GM12878 (cell line): Measurements from ENCODE around the gene VSIG8. TPM values are rescaled to one million over a fixed set of nuclear protein-coding genes. Genes with fewer than 3 reads are reported as not detected.

Experiments
- ATAC-seq: fragments of 200-7000 bp; cut with Tn5 transposase; 3 replicates; pipeline ENCODE4 v1.9.1; 2020; ENCODE audit warnings: mild to moderate bottlenecking, moderate library complexity
- BruUV-seq: library from RNA; stranded (reverse); fragments of 400-500 nt; replicated peaks from 2 replicates; lab custom pipeline; 2021; lab: Mats Ljungman, UMichigan
- CTCF ChIA-PET: fragments of 300-600 bp; sonication (Branson Sonifier 250); formaldehyde crosslinking; extraction: SDS; loops from one replicate; lab custom pipeline; 2021; ENCODE audit warnings: inconsistent platforms; lab: Yijun Ruan, JAX
- POLR2A ChIA-PET: fragments of 350-600 bp; formaldehyde crosslinking; extraction: SDS; loops from one replicate; lab custom pipeline; 2021; ENCODE audit warnings: inconsistent platforms; lab: Charles Lee
- RAD21 ChIA-PET: fragments of 300-600 bp; sonication (Branson Sonifier 250); formaldehyde crosslinking; loops from one replicate; lab custom pipeline; 2023; ENCODE audit warnings: antibody characterized with exemption; ENCODE audit not compliant: unreplicated experiment; lab: Charles Lee
- SMC1A ChIA-PET: fragments of 300-600 bp; sonication (Branson Sonifier 250); formaldehyde crosslinking; loops from one replicate; lab custom pipeline; 2023; ENCODE audit not compliant: unreplicated experiment, uncharacterized antibody; lab: Charles Lee
- DNase-seq: peaks from one replicate; pipeline ENCODE4 v3.0.0-alpha.2; 2011; ENCODE audit warnings: low read depth, low spot score
- FAIRE-seq: peaks from 3 replicates; lab custom pipeline; 2011; peaks lifted over from hg19 to GRCh38; lab: Jason Lieb, UNC
- H2AFZ ChIP-seq: 2 replicates; pipeline ENCODE4 v1.6.0; 2011; ENCODE audit warnings: low read depth, low read length, control low read depth; ENCODE audit not compliant: control insufficient read depth
- H3K27ac ChIP-seq: 2 replicates; pipeline ENCODE4 v1.5.1; 2011; ENCODE audit warnings: control low read depth; ENCODE audit not compliant: control insufficient read depth, insufficient read depth
- H3K27me3 ChIP-seq, 2 experiments: replicated peaks in 1 of 2; 2 replicates each; pipeline versions ENCODE4 v1.6.0 to v1.6.1; 2011; ENCODE audit warnings: low read length in 1 of 2; ENCODE audit not compliant: control insufficient read depth in 2 of 2, insufficient read depth in 2 of 2
- H3K36me3 ChIP-seq, 2 experiments: 2 replicates each; pipeline ENCODE4 v1.5.1; 2011; ENCODE audit warnings: low read length in 1 of 2; ENCODE audit not compliant: control insufficient read depth in 2 of 2, insufficient read depth in 2 of 2
- H3K4me1 ChIP-seq: 2 replicates; pipeline ENCODE4 v1.6.1; 2011; ENCODE audit warnings: mild to moderate bottlenecking, low read length, moderate library complexity, mixed read lengths; ENCODE audit not compliant: control insufficient read depth, insufficient read depth
- H3K4me2 ChIP-seq: 2 replicates; pipeline ENCODE4 v1.6.0; 2011; ENCODE audit warnings: control low read depth; ENCODE audit not compliant: control insufficient read depth, insufficient read depth
- H3K4me3 ChIP-seq: fragments of 200-600 bp; sonication (generic); 2 replicates; pipeline ENCODE4 v1.5.1; 2016
- H3K79me2 ChIP-seq: 2 replicates; pipeline ENCODE4 v1.6.0; 2011; ENCODE audit warnings: low read length; ENCODE audit not compliant: control insufficient read depth, insufficient read depth
- H3K9ac ChIP-seq: 2 replicates; pipeline ENCODE4 v1.8.0; 2011; ENCODE audit warnings: low read length, control low read depth, mixed read lengths; ENCODE audit not compliant: control insufficient read depth, insufficient read depth
- H3K9me3 ChIP-seq: replicated peaks from 3 replicates; pipeline ENCODE4 v1.5.1; 2011; ENCODE audit warnings: mild to moderate bottlenecking, low read length; ENCODE audit not compliant: control insufficient read depth, insufficient read depth
- H4K20me1 ChIP-seq: 2 replicates; pipeline ENCODE4 v1.6.0; 2011; ENCODE audit not compliant: control insufficient read depth, insufficient read depth
- MAX ChIP-seq: IDR thresholded peaks from 2 replicates; pipeline ENCODE4 v1.6.1; 2012; ENCODE audit warnings: low read depth, low read length, improper control_type of control experiment
- NR2C1 ChIP-seq: fragments of 450-650 bp; IDR thresholded peaks from 2 replicates; pipeline ENCODE4 v1.6.1; 2017; ENCODE audit warnings: antibody characterized with exemption, mild to moderate bottlenecking, moderate library complexity
- RFX5 ChIP-seq: IDR thresholded peaks from 2 replicates; pipeline ENCODE4 v1.6.1; 2011; ENCODE audit warnings: low read depth, low read length, improper control_type of control experiment
- ZSCAN29 ChIP-seq: fragments of 450-650 bp; IDR thresholded peaks from 2 replicates; pipeline ENCODE4 v1.6.1; 2017; ENCODE audit warnings: mild to moderate bottlenecking, moderate library complexity
- WGBS: methylation state at CpG from one replicate; pipeline ENCODE4 v1.1.6; 2016; ENCODE audit warnings: low lambda C conversion rate; ENCODE audit not compliant: insufficient replicate concordance, insufficient coverage; ENCODE audit errors: missing lambda C conversion rate; 5-methylcytosine and 5-hydroxymethylcytosine counted together
- in situ Hi-C: fragments of 300-500 bp; cut with MboI; formaldehyde crosslinking; loops from 9 replicates; pipeline ENCODE4 v1.14.3; 2018; ENCODE audit warnings: mixed read lengths
- intact Hi-C: fragments of 100-400 bp; cut with micrococcal nuclease; formaldehyde crosslinking; loops from one replicate; pipeline ENCODE4 v1.14.2; 2022; ENCODE audit not compliant: unreplicated experiment
- polyA plus RNA-seq, 11 experiments: library from polyadenylated mRNA; depleted of rRNA in 4 of 11; unstranded in 6 of 11; stranded (reverse) in 5 of 11; fragments of >200 nt; fragmentation: Nextera tagmentation in 4 of 11; fragmentation: Illumina TruSeq in 1 of 11; extraction: Ambion mirVana in 4 of 11; extraction: Trizol in 1 of 11; gene quantifications; 1 replicate in 1 of 11; 2 replicates in 10 of 11; pipeline versions ENCODE4 v1.2.1 to v1.2.3, GENCODE V29; 2011 to 2016; ENCODE audit warnings: inconsistent platforms in 2 of 11, missing spikeins in 2 of 11, low read depth in 1 of 11
- total RNA-seq, 4 experiments: library from RNA; depleted of rRNA in 3 of 4; stranded (reverse); fragments of >200 nt in 3 of 4; fragmentation: Illumina TruSeq in 1 of 4; extraction: Trizol in 1 of 4; gene quantifications; 2 replicates each; pipeline versions ENCODE4 v1.2.1 to v1.2.3, GENCODE V29; 2013 to 2021
- TF ChIP-seq, protein P1 (sequence below): IDR thresholded peaks from 2 replicates; pipeline ENCODE4 v1.6.1; 2011; ENCODE audit warnings: low read depth, mild to moderate bottlenecking, low read length, moderate library complexity, borderline replicate concordance; ENCODE audit errors: extremely low read depth

VSIG8 gene
- total and polyA plus RNA-seq, 10 of the 15 experiments (the other 5 are each of a cell fraction or from before 2014, with no cell fraction given): not detected

- H3K36me3 ChIP-seq: no peaks in the 10 kb centered on the region
- H3K9ac ChIP-seq: no peak overlapping the region
- ATAC-seq: no peak
- in situ Hi-C loops (no loop called here), intact Hi-C loops (loop anchor here (2.0 to 5.0 kb wide), 2 partner anchors 45 to 64 kb away; partner anchors contain the start of gene DUSP23)
- no peak for FAIRE-seq
- no peak overlapping the region for H3K4me3 ChIP-seq
- H3K9me3 ChIP-seq: peaks cover 2% of the 10 kb centered on the region; the same call in 1 of the 3 replicates
- no peak overlapping the region for H3K4me2 ChIP-seq
- TF ChIP-seq NR2C1 (no peak), MAX (no peak), RFX5 (no peak), ZSCAN29 (no peak)
- TF ChIP-seq, protein P1, sequence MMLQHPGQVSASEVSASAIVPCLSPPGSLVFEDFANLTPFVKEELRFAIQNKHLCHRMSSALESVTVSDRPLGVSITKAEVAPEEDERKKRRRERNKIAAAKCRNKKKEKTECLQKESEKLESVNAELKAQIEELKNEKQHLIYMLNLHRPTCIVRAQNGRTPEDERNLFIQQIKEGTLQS: no peak
- SMC1A ChIA-PET: interaction anchor here (0.6 to 3.4 kb wide), 7 partner anchors 13 to 180 kb away, joined by 3 to 21 read pairs (median 4); no protein-coding TSS in a partner anchor
- H3K27ac ChIP-seq: no peak overlapping the region
- CTCF ChIA-PET: interaction anchor here (0.9 to 16.1 kb wide), 5 partner anchors 26 to 182 kb away, joined by 3 to 178 read pairs (median 6); partner anchors contain the start of gene FCRL6
- H3K79me2 ChIP-seq: no peaks in the 10 kb centered on the region
- peaks cover 35% of the 10 kb centered on the region for H3K4me1 ChIP-seq
- DNase-seq: no peak
- POLR2A ChIA-PET: interaction anchor here (0.9 kb wide), 1 partner anchor 62 kb away, joined by 3 read pairs; no protein-coding TSS in a partner anchor
- RAD21 ChIA-PET: interaction anchor here (1.0 to 1.1 kb wide), 2 partner anchors 22 to 27 kb away, joined by 3 to 4 read pairs; no protein-coding TSS in a partner anchor
- H3K27me3 ChIP-seq: peaks cover 0 to 4% of the 10 kb centered on the region in 2 experiments; a peak in 1 of 4 replicates
- 78% methylated on average over 6 of the region's 6 CpGs for WGBS
- H2AFZ ChIP-seq: no peak overlapping the region
- BruUV-seq: no TSS peak
- no peaks in the 10 kb centered on the region for H4K20me1 ChIP-seq
These were observed 35.4 kb downstream of the VSIG8 start for GRCh38 chr1:159827102-159827490.
